GM12874 (cell line): ENCODE results near the gene WNT8B.
A peak's percentile ranks its signal among the peaks of the same experiment; 100 is the strongest.

ENCODE experiments used
- CTCF ChIP-seq: IDR thresholded peaks from 2 replicates; pipeline ENCODE4 v1.5.1; 2011; ENCODE audit warnings: low read depth, mild to moderate bottlenecking, control low read depth, low read length, moderate library complexity; ENCODE audit not compliant: insufficient read depth

WNT8B gene

GRCh38 chr10:100507357-100507732, 44.5 kb downstream of the WNT8B start:
- TF ChIP-seq CTCF, result no peak

GRCh38 chr10:100508266-100508665, 45.5 kb downstream of the WNT8B start:
- no peak for TF ChIP-seq CTCF

- peak; percentile 39; the same call in 1 of the 2 replicates for TF ChIP-seq CTCF
These were observed 45.9 kb downstream of the WNT8B start for GRCh38 chr10:100508691-100509150.

- no peak for TF ChIP-seq CTCF
These were observed 46.5 kb downstream of the WNT8B start for GRCh38 chr10:100509241-100509840.

- TF ChIP-seq CTCF, result no peak
These were observed 47.9 kb downstream of the WNT8B start for GRCh38 chr10:100510533-100511308.

GRCh38 chr10:100515612-100516011, 52.8 kb downstream of the WNT8B start:
- TF ChIP-seq CTCF, result no peak

GRCh38 chr10:100516847-100517246, 54.0 kb downstream of the WNT8B start:
- TF ChIP-seq CTCF, result no peak
